Ecto neural progenitor cell (in vitro differentiated cells): Measurements from ENCODE around the gene UCK2.

Source experiments
- DNase-seq: peaks from one replicate; pipeline ENCODE4 v3.0.0-alpha.2; 2018; ENCODE audit warnings: low spot score

Gene UCK2

GRCh38 chr1:165834229-165834628 is 6.8 kb downstream of the UCK2 start:
- DNase-seq = no peak

- no peak for DNase-seq
Measured at GRCh38 chr1:165834881-165835280, 7.5 kb downstream of the UCK2 start.

GRCh38 chr1:165836664-165837482 is 9.5 kb downstream of the UCK2 start:
- DNase-seq = no peak

- DNase-seq = no peak
Measured at GRCh38 chr1:165837838-165838364, 10.5 kb downstream of the UCK2 start.

- no peak for DNase-seq
Measured at GRCh38 chr1:165840423-165840822, 13.0 kb downstream of the UCK2 start.

- DNase-seq = no peak
Measured at GRCh38 chr1:165841582-165842017, 14.2 kb downstream of the UCK2 start.

GRCh38 chr1:165842023-165842670 is 14.7 kb downstream of the UCK2 start:
- no peak for DNase-seq

- no peak for DNase-seq
Measured at GRCh38 chr1:165842671-165843129, 15.3 kb downstream of the UCK2 start.

- DNase-seq = no peak
Measured at GRCh38 chr1:165843304-165843703, 15.9 kb downstream of the UCK2 start.

GRCh38 chr1:165844114-165844798 is 16.8 kb downstream of the UCK2 start:
- no peak for DNase-seq

GRCh38 chr1:165844933-165845332 is 17.5 kb downstream of the UCK2 start:
- no peak for DNase-seq

- no peak for DNase-seq
Measured at GRCh38 chr1:165845569-165845968, 18.2 kb downstream of the UCK2 start.

- no peak for DNase-seq
Measured at GRCh38 chr1:165845992-165846748, 18.8 kb downstream of the UCK2 start.

- no peak for DNase-seq
Measured at GRCh38 chr1:165847486-165847885, 20.1 kb downstream of the UCK2 start.

GRCh38 chr1:165849353-165850133 is 22.1 kb downstream of the UCK2 start:
- no peak for DNase-seq

GRCh38 chr1:165851034-165851658 is 23.7 kb downstream of the UCK2 start:
- no peak for DNase-seq

GRCh38 chr1:165852871-165853270 is 25.5 kb downstream of the UCK2 start:
- no peak for DNase-seq

- DNase-seq = no peak
Measured at GRCh38 chr1:165853528-165854075, 26.2 kb downstream of the UCK2 start.

- no peak for DNase-seq
Measured at GRCh38 chr1:165854101-165854845, 26.9 kb downstream of the UCK2 start.
